Myocyte (in vitro differentiated cells): ENCODE data around the gene MUC13. TPM values are rescaled to one million over a fixed set of nuclear protein-coding genes. Genes with fewer than 3 reads are reported as not detected.
"Not testable (repeated sequence)": the region's sequence is repeated elsewhere in the genome, so short reads cannot be mapped to it uniquely, and the experiment has no call there.

Experiments
- DNase-seq: peaks from one replicate; pipeline ENCODE4 v3.0.0-alpha.2; 2012; ENCODE audit warnings: low read depth
- polyA plus RNA-seq: library from polyadenylated mRNA; unstranded; fragments of >200 nt; gene quantifications from one replicate; pipeline ENCODE4 v1.2.1, GENCODE V29; 2012; ENCODE audit warnings: missing spikeins
- total RNA-seq: library from RNA; depleted of rRNA; stranded (reverse); fragments of >200 nt; gene quantifications from 2 replicates; pipeline ENCODE4 v1.2.3, GENCODE V29; 2014

Gene MUC13, protein sequence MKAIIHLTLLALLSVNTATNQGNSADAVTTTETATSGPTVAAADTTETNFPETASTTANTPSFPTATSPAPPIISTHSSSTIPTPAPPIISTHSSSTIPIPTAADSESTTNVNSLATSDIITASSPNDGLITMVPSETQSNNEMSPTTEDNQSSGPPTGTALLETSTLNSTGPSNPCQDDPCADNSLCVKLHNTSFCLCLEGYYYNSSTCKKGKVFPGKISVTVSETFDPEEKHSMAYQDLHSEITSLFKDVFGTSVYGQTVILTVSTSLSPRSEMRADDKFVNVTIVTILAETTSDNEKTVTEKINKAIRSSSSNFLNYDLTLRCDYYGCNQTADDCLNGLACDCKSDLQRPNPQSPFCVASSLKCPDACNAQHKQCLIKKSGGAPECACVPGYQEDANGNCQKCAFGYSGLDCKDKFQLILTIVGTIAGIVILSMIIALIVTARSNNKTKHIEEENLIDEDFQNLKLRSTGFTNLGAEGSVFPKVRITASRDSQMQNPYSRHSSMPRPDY
- total RNA-seq = not detected in 2 replicates
- not detected for polyA plus RNA-seq

GRCh38 chr3:124934577-124934976, at the start of gene MUC13:
MUC13 (minus strand) TSS chr3:124934751; CDS start chr3:124934712, 39 bp downstream.
- no peak for DNase-seq

DNA sequence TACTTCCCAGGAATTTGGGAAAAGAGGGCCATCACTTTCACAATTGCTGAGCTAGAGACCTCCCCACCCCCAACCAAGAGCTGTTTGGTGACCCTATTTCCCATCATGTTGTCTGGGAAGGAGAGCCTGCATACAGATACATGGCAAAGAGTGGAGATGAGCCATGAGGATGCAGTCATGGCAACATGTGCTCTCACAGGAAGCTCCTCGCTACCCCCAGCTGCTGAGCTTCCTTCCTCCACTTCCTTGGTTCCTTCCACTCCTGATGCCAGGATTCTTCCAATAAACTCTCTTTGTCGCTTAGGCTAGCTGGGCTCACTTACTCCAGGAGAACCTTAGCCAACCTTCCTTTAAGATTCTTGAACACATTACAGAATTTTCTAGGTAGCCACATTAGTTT, 48.3 kb upstream of the MUC13 start:
- no peak for DNase-seq

DNA sequence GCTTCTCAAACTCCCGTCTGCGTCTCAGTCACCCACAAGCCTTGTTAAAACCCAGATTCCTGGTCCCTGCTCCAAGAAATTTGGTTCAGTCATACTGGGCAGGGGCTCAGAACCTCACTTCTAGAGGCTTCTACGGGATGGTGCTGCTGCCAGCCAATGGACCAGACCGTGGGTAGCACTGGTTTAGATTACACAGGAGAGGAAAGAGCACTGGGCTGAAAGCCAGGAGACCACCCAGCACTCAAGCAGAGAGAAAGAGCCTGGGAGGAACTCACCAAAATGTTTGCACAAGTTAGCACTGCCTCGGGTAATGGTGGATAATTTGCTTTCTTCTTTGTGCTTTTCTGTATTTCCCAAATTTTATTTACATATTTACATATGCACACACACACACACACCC, 46.9 kb upstream of the MUC13 start:
- no peak for DNase-seq

GRCh38 chr3:124978627-124979026, 44.1 kb upstream of the MUC13 start:
- no peak for DNase-seq

GRCh38 chr3:124976383-124976782, 41.8 kb upstream of the MUC13 start:
- DNase-seq = no peak

GRCh38 chr3:124974691-124975090, 40.1 kb upstream of the MUC13 start:
- no peak for DNase-seq

GRCh38 chr3:124973290-124973689, 38.7 kb upstream of the MUC13 start:
- DNase-seq = no peak

DNA sequence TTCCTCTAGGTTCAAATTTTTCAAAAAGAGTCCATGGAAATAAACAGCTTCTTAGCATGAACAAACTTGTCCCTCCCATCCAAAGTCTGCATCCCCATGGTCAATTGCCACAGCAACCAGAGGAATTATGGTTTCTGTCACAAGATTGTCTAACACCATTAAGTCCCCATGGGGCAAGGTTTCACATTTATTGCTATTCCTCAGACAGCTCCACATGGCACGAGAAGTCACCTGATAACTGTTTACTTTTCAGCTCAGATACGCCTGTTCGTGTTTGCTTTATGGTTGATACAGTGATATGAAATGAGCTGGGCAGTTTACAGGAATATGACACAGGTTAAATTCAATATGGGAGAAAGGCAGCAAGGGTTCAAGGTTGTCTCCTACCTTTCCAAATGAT, 37.9 kb upstream of the MUC13 start:
- no peak for DNase-seq

DNA sequence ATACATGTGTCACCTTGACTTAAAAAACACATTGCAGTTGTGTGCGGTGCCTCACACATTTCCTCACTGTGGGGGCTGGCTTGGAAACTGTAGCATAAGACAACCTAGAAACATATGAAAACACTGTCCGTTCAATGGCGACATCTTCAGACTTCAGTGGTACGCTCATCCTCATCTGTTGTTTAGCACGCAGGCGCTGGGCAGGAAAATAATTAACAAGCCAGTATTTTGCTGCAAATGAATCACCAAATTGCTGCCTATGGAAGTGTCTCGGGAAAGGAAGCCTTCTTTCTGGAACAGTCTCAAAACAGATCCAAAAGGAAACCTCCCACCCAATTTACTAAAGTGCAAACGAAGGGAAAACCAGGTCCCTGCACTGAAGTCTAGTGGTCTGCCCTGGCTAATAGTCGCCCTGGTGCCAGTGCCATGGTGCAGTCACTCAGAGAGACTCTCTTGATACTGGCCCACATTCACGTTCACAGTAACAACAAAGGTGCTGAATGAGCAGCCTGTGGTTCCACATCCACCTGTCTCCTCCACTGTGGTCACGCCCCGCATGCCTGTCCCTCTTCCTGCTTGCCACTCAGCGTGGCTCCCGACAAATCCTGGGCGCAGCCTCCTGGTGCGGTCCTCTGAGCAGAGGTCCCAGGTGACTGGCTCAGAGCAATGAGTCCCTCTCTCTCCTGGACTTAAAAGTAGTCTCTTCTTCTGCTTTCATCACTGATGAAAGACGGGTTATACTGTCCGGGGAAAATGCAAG, 35.6 kb upstream of the MUC13 start:
- no peak for DNase-seq

- DNase-seq = no peak
Observed at GRCh38 chr3:124969190-124969589, 34.6 kb upstream of the MUC13 start.

GRCh38 chr3:124967964-124968363, 33.4 kb upstream of the MUC13 start:
- DNase-seq = no peak

GRCh38 chr3:124966521-124967445, 32.2 kb upstream of the MUC13 start:
- no peak for DNase-seq

- no peak for DNase-seq
Observed at GRCh38 chr3:124965413-124965812, 30.9 kb upstream of the MUC13 start.

DNA sequence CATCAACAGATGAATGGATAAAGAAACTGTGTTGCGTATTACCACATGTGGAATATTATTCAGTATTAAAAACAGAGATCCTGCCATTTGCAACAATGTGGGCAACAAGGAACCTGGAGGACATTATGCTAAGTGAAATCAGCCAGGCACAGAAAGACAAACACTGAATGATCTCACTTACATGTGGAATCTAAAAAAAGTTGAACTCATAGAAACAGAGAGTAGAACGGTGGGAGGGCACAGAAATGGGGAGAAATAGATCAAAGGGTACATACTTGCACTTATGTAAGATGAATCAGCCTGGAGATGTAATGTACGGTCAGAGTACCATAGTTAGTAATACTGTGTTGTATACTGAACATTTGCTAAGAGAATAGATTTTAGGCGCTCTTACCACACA, 29.8 kb upstream of the MUC13 start:
- DNase-seq = no peak

GRCh38 chr3:124963755-124964154, 29.2 kb upstream of the MUC13 start:
- DNase-seq = no peak

- no peak for DNase-seq
Observed at GRCh38 chr3:124962403-124962940, 27.9 kb upstream of the MUC13 start.

GRCh38 chr3:124960698-124961097, 26.1 kb upstream of the MUC13 start:
- DNase-seq = no peak

- DNase-seq = no peak
Observed at GRCh38 chr3:124960105-124960504, 25.6 kb upstream of the MUC13 start.

- not testable (repeated sequence) for DNase-seq
Observed at GRCh38 chr3:124957951-124958350, 23.4 kb upstream of the MUC13 start.

GRCh38 chr3:124952282-124952855, 17.8 kb upstream of the MUC13 start:
- no peak for DNase-seq
